Measurements from ENCODE around the gene STOX1.
"Not testable (repeated sequence)": the region's sequence is repeated elsewhere in the genome, so short reads cannot be mapped to it uniquely, and the experiment has no call there.

Gene STOX1

DNA sequence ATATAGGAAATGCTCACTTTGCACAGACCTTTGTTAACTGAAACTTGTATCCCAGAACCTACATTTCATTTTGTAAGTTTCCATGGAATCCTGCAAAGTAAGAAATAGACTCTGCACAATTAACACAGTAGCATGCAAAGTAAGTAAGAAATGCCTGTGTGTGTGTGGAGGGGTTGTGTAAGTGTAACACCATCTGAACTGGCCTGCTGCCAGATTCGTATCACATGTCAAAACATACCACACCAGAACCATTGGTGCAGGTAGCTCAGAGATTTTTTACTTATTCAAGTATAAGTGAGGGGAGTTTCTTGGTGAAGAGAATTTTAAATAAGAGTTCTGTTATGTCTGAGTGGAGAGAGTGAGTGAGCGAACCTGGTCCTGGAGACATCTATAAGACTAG, 110.8 kb downstream of the STOX1 start:
- TF ChIP-seq, protein P1, sequence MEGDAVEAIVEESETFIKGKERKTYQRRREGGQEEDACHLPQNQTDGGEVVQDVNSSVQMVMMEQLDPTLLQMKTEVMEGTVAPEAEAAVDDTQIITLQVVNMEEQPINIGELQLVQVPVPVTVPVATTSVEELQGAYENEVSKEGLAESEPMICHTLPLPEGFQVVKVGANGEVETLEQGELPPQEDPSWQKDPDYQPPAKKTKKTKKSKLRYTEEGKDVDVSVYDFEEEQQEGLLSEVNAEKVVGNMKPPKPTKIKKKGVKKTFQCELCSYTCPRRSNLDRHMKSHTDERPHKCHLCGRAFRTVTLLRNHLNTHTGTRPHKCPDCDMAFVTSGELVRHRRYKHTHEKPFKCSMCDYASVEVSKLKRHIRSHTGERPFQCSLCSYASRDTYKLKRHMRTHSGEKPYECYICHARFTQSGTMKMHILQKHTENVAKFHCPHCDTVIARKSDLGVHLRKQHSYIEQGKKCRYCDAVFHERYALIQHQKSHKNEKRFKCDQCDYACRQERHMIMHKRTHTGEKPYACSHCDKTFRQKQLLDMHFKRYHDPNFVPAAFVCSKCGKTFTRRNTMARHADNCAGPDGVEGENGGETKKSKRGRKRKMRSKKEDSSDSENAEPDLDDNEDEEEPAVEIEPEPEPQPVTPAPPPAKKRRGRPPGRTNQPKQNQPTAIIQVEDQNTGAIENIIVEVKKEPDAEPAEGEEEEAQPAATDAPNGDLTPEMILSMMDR (IDR thresholded peaks at IDR 0.05): no peak
- no peak overlapping the region for H3K27ac ChIP-seq
- no peak overlapping the region for H3K4me3 ChIP-seq
- DNase-seq (ENCODE audit: low spot score): no peak

GRCh38 chr10:68938884-68939283, 111.6 kb downstream of the STOX1 start:
- Histone ChIP-seq H3K27ac (no peak overlapping the region), H3K4me3 (no peak overlapping the region)
- no peak for DNase-seq (ENCODE audit: low spot score)
- TF ChIP-seq, protein P1 (IDR thresholded peaks at IDR 0.05): no peak

- H3K4me3 ChIP-seq; H3K27ac ChIP-seq; DNase-seq (ENCODE audit: low spot score): not testable (repeated sequence)
These were observed 113.6 kb downstream of the STOX1 start for GRCh38 chr10:68940917-68941316.
